WERI-Rb-1 (cell line): Measurements from ENCODE around the gene GRXCR1.

Experiments
- DNase-seq: peaks from one replicate; pipeline ENCODE4 v3.0.0-alpha.2; 2020
- H3K27ac ChIP-seq: fragments of 250-450 bp; sonication (Bioruptor Pico); 2 replicates; pipeline ENCODE4 v1.5.1; 2020; ENCODE audit warnings: mild to moderate bottlenecking, moderate library complexity
- H3K27me3 ChIP-seq: fragments of 250-450 bp; sonication (Bioruptor Pico); 2 replicates; pipeline ENCODE4 v1.5.1; 2021; ENCODE audit warnings: mild to moderate bottlenecking, low read depth, moderate library complexity; ENCODE audit not compliant: insufficient read depth, severe bottlenecking
- H3K36me3 ChIP-seq: fragments of 250-450 bp; sonication (Bioruptor Pico); 2 replicates; pipeline ENCODE4 v1.5.1; 2020; ENCODE audit warnings: mild to moderate bottlenecking, moderate library complexity
- H3K4me3 ChIP-seq: 2 replicates; pipeline ENCODE4 v1.5.1; 2011; ENCODE audit warnings: low read depth, mild to moderate bottlenecking, control low read depth, low read length
- H3K9me3 ChIP-seq: fragments of 250-450 bp; sonication (Bioruptor Pico); 2 replicates; pipeline ENCODE4 v1.5.1; 2021; ENCODE audit warnings: mild to moderate bottlenecking, moderate library complexity; ENCODE audit not compliant: severe bottlenecking
- CTCF ChIP-seq: IDR thresholded peaks from 2 replicates; pipeline ENCODE4 v1.5.1; 2011; ENCODE audit warnings: low read depth, mild to moderate bottlenecking, control low read depth, inconsistent platforms, low read length

GRXCR1 gene

GRCh38 chr4:42895452-42895851 is 2.9 kb downstream of the GRXCR1 start:
- Histone ChIP-seq H3K27me3 (no peaks in the 10 kb centered on the region), H3K4me3 (no peak overlapping the region), H3K9me3 (no peaks in the 10 kb centered on the region), H3K36me3 (no peaks in the 10 kb centered on the region), H3K27ac (no peak overlapping the region)
- TF ChIP-seq CTCF: no peak
- no peak for DNase-seq

- H3K36me3 ChIP-seq: no peaks in the 10 kb centered on the region
- no peak overlapping the region for H3K27ac ChIP-seq
- TF ChIP-seq CTCF: no peak
- no peaks in the 10 kb centered on the region for H3K9me3 ChIP-seq
- no peak overlapping the region for H3K4me3 ChIP-seq
- no peak for DNase-seq
- no peaks in the 10 kb centered on the region for H3K27me3 ChIP-seq
Observed at GRCh38 chr4:42904986-42905385, 12.5 kb downstream of the GRXCR1 start.

GRCh38 chr4:42905591-42905990 is 13.1 kb downstream of the GRXCR1 start:
- no peak for TF ChIP-seq CTCF
- Histone ChIP-seq H3K4me3 (no peak overlapping the region), H3K27ac (no peak overlapping the region), H3K36me3 (no peaks in the 10 kb centered on the region), H3K9me3 (no peaks in the 10 kb centered on the region), H3K27me3 (no peaks in the 10 kb centered on the region)
- DNase-seq: no peak

GRCh38 chr4:42906341-42906740 is 13.8 kb downstream of the GRXCR1 start:
- Histone ChIP-seq H3K27me3 (no peaks in the 10 kb centered on the region), H3K36me3 (no peaks in the 10 kb centered on the region), H3K27ac (no peak overlapping the region), H3K9me3 (no peaks in the 10 kb centered on the region), H3K4me3 (no peak overlapping the region)
- TF ChIP-seq CTCF: no peak
- no peak for DNase-seq

GRCh38 chr4:42906891-42907759 is 14.6 kb downstream of the GRXCR1 start:
- Histone ChIP-seq H3K9me3 (no peaks in the 10 kb centered on the region), H3K27ac (no peak overlapping the region), H3K4me3 (no peak overlapping the region), H3K27me3 (no peaks in the 10 kb centered on the region), H3K36me3 (no peaks in the 10 kb centered on the region)
- peak; percentile 8 for DNase-seq
- TF ChIP-seq CTCF: no peak

- no peak for TF ChIP-seq CTCF
- Histone ChIP-seq H3K36me3 (no peaks in the 10 kb centered on the region), H3K4me3 (no peak overlapping the region), H3K9me3 (no peaks in the 10 kb centered on the region), H3K27ac (no peak overlapping the region), H3K27me3 (no peaks in the 10 kb centered on the region)
- no peak for DNase-seq
Observed at GRCh38 chr4:42910459-42910858, 17.9 kb downstream of the GRXCR1 start.
